ENCODE results near the gene SLCO3A1. TPM values are rescaled to one million over a fixed set of nuclear protein-coding genes. Genes with fewer than 3 reads are reported as not detected.

The SLCO3A1 gene
- total RNA-seq, 1 experiment from 2014 or later, result 9.1 TPM

- ChIA-PET POLR2A (no interaction called here), CTCF (interaction anchor here (0.5 to 1.6 kb wide), 4 partner anchors 117 to 459 kb away, joined by 3 to 4 read pairs (median 3); no protein-coding TSS in a partner anchor)
- Mint-ChIP-seq H3K27ac (peak overlapping the region; percentile 21), H3K36me3 (peaks cover 9% of the 10 kb centered on the region), H3K9me3 (peaks cover 4% of the 10 kb centered on the region), H3K27me3 (ENCODE audit: low read depth) (no peaks in the 10 kb centered on the region), H3K4me3 (no peak overlapping the region), H3K4me1 (peaks cover 57% of the 10 kb centered on the region)
- ATAC-seq (no peak), DNase-seq (ENCODE audit: low spot score) (no peak)
- TF ChIP-seq ZNF532 (CRISPR knock-in tag; IDR thresholded peaks at IDR 0.05; ENCODE audit: borderline replicate concordance) (no peak), ARID4B (CRISPR knock-in tag; IDR thresholded peaks at IDR 0.05; ENCODE audit: borderline replicate concordance) (no peak), ZNF425 (CRISPR knock-in tag; conservative IDR thresholded peaks at IDR 0.05) (no peak), TCF7 (CRISPR knock-in tag; IDR thresholded peaks at IDR 0.05; ENCODE audit: low read depth) (no peak), E2F4 (CRISPR knock-in tag; IDR thresholded peaks at IDR 0.05; ENCODE audit: borderline replicate concordance, low read depth) (no peak), CREM (CRISPR knock-in tag; IDR thresholded peaks at IDR 0.05) (no peak), NR2C2 (CRISPR knock-in tag; IDR thresholded peaks at IDR 0.05) (no peak), PREB (CRISPR knock-in tag; IDR thresholded peaks at IDR 0.05; ENCODE audit: borderline replicate concordance) (no peak), SMAD4 (CRISPR knock-in tag; IDR thresholded peaks at IDR 0.05) (no peak), FOXP1 (CRISPR knock-in tag; IDR thresholded peaks at IDR 0.05; ENCODE audit: borderline replicate concordance) (no peak), ZNF219 (CRISPR knock-in tag; IDR thresholded peaks at IDR 0.05; ENCODE audit: borderline replicate concordance) (no peak), NR3C1 (CRISPR knock-in tag; conservative IDR thresholded peaks at IDR 0.05; ENCODE audit: low read depth) (no peak), HMGXB4 (CRISPR knock-in tag; IDR thresholded peaks at IDR 0.05) (no peak), AR (CRISPR knock-in tag; IDR thresholded peaks at IDR 0.05) (no peak), TEAD4 (CRISPR knock-in tag; IDR thresholded peaks at IDR 0.05) (no peak), ZNF671 (CRISPR knock-in tag; IDR thresholded peaks at IDR 0.05) (no peak), ZNF423 (CRISPR knock-in tag; IDR thresholded peaks at IDR 0.05) (no peak)
Observed at GRCh38 chr15:92105611-92106010, 252.1 kb downstream of the SLCO3A1 start.
